Measurements from ENCODE around the gene KLHL22. TPM values are rescaled to one million over a fixed set of nuclear protein-coding genes. Genes with fewer than 3 reads are reported as not detected.
"Not testable (repeated sequence)": the region's sequence is repeated elsewhere in the genome, so short reads cannot be mapped to it uniquely, and the experiment has no call there.

Gene KLHL22
- total RNA-seq, 1 donor from 2014 or later, result 44.7 TPM

DNA sequence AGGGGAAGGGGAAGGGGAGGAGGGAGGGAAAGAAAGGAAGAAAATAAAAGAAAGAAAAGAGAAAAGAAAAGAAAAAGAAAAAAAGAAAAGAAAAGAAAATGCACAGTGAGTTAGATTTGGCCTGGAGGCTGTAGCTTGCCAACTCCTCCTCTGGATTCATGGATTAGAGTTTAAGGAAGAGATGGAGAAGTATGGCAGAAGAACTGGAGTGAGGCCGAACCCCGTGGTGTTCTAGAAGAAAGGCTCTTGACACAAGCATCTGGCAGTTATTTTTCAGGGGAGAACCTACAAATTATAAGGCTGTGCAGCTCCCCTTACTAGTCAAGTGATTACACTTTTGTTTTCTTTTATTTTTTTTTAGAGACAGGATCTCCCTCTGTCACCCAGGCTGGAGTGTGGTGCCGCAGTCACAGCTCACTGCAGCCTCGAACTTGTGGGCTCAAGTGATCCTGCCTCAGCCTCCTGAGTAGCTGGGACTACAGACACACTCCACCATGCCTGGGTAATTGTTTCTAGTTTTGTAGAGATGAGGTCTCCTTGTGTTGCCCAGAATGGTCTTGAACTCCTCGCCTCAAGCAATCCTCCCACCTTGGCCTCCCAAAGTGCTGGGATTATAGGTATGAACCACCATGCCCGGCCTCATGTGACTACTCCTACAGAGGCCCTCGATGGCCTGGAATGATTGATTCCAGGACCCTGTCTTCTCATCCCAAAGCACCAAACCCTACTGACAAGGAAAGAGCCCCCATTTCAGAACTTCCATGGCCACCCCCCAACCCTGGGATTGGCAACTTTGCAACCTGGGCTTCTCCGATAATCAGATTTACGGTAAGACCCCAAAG is 82.2 kb downstream of the KLHL22 start:
- Mint-ChIP-seq H3K9me3 (ENCODE audit: unreplicated experiment) (no peaks in the 10 kb centered on the region), H3K27me3 (ENCODE audit: unreplicated experiment) (peaks cover 2% of the 10 kb centered on the region), H3K27ac (ENCODE audit: unreplicated experiment) (no peak overlapping the region), H3K4me3 (ENCODE audit: unreplicated experiment) (no peak overlapping the region), H3K36me3 (ENCODE audit: unreplicated experiment) (peaks cover 3% of the 10 kb centered on the region), H3K4me1 (ENCODE audit: unreplicated experiment) (peaks cover 11% of the 10 kb centered on the region)
- no peak for DNase-seq (ENCODE audit: extremely low spot score, unreplicated experiment)
- no peak for TF ChIP-seq CTCF (IDR thresholded peaks at IDR 0.05)

- H3K27me3 Mint-ChIP-seq (ENCODE audit: unreplicated experiment), result peaks cover 2% of the 10 kb centered on the region
- no peak overlapping the region for H3K27ac Mint-ChIP-seq (ENCODE audit: unreplicated experiment)
- no peaks in the 10 kb centered on the region for H3K9me3 Mint-ChIP-seq (ENCODE audit: unreplicated experiment)
- TF ChIP-seq CTCF (IDR thresholded peaks at IDR 0.05), result no peak
- H3K4me1 Mint-ChIP-seq (ENCODE audit: unreplicated experiment), result peaks cover 8% of the 10 kb centered on the region
- DNase-seq (ENCODE audit: extremely low spot score, unreplicated experiment), result no peak
- H3K4me3 Mint-ChIP-seq (ENCODE audit: unreplicated experiment), result no peak overlapping the region
- H3K36me3 Mint-ChIP-seq (ENCODE audit: unreplicated experiment), result peaks cover 5% of the 10 kb centered on the region
Measured at GRCh38 chr22:20412474-20413216, 83.0 kb downstream of the KLHL22 start.

GRCh38 chr22:20409385-20409784 is 86.2 kb downstream of the KLHL22 start:
- peaks cover 12% of the 10 kb centered on the region for H3K36me3 Mint-ChIP-seq (ENCODE audit: unreplicated experiment)
- not testable (repeated sequence) for H3K27ac Mint-ChIP-seq (ENCODE audit: unreplicated experiment)

GRCh38 chr22:20408891-20409290 is 86.7 kb downstream of the KLHL22 start:
- no peaks in the 10 kb centered on the region for H3K27me3 Mint-ChIP-seq (ENCODE audit: unreplicated experiment)
- no peaks in the 10 kb centered on the region for H3K9me3 Mint-ChIP-seq (ENCODE audit: unreplicated experiment)
- H3K4me1 Mint-ChIP-seq (ENCODE audit: unreplicated experiment), result peaks cover 8% of the 10 kb centered on the region
- H3K27ac Mint-ChIP-seq (ENCODE audit: unreplicated experiment), result no peak overlapping the region
- H3K4me3 Mint-ChIP-seq (ENCODE audit: unreplicated experiment), result no peak overlapping the region
- DNase-seq (ENCODE audit: extremely low spot score, unreplicated experiment), result peak; percentile 56
- H3K36me3 Mint-ChIP-seq (ENCODE audit: unreplicated experiment), result peaks cover 14% of the 10 kb centered on the region
- no peak for TF ChIP-seq CTCF (IDR thresholded peaks at IDR 0.05)

More at GRCh38 chr22:20409385-20409784, 86.2 kb downstream of the KLHL22 start:
- DNase-seq (ENCODE audit: extremely low spot score, unreplicated experiment); H3K4me3 Mint-ChIP-seq (ENCODE audit: unreplicated experiment); H3K4me1 Mint-ChIP-seq (ENCODE audit: unreplicated experiment); H3K27me3 Mint-ChIP-seq (ENCODE audit: unreplicated experiment); H3K9me3 Mint-ChIP-seq (ENCODE audit: unreplicated experiment): not testable (repeated sequence)

DNA sequence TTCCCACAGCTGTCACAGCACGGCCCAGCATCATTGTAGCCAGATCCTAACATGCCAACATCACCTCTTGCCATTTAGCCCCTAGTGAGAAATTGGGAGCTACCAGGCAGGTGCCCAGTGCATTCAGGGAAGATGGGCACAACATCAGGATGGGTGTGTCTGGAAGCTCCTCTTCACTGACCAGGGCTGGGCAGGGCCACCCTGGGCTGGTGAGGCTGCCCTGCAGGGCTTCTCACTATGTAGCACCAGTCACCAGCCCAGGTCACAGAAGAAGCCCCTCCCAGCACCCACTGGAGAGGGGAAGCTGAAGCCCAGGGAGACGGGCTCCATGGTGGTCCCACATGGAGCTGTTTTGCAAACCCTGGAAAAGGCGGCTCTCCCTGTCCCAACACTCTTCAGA is 87.8 kb downstream of the KLHL22 start:
- Mint-ChIP-seq H3K9me3 (ENCODE audit: unreplicated experiment) (no peaks in the 10 kb centered on the region), H3K27me3 (ENCODE audit: unreplicated experiment) (no peaks in the 10 kb centered on the region), H3K4me1 (ENCODE audit: unreplicated experiment) (peaks cover 8% of the 10 kb centered on the region), H3K4me3 (ENCODE audit: unreplicated experiment) (no peak overlapping the region), H3K27ac (ENCODE audit: unreplicated experiment) (no peak overlapping the region), H3K36me3 (ENCODE audit: unreplicated experiment) (peaks cover 22% of the 10 kb centered on the region)
- DNase-seq (ENCODE audit: extremely low spot score, unreplicated experiment), result peak; percentile 64
- no peak for TF ChIP-seq CTCF (IDR thresholded peaks at IDR 0.05)

Data from osteocyte (in vitro differentiated cells).